GM12872 (cell line): ENCODE measurements around the gene HIBADH.

Source experiments
- CTCF ChIP-seq: IDR thresholded peaks from 3 replicates; pipeline ENCODE4 v1.5.1; 2011; ENCODE audit warnings: low read depth, mild to moderate bottlenecking, low read length, moderate library complexity; ENCODE audit not compliant: insufficient read depth

Gene HIBADH

GRCh38 chr7:27555670-27556069 lies 107.0 kb downstream of the HIBADH start:
- TF ChIP-seq CTCF = no peak

GRCh38 chr7:27554826-27555225 lies 107.9 kb downstream of the HIBADH start:
- no peak for TF ChIP-seq CTCF

- no peak for TF ChIP-seq CTCF
Measured at GRCh38 chr7:27553273-27553672, 109.4 kb downstream of the HIBADH start.

GRCh38 chr7:27551803-27552400 lies 110.8 kb downstream of the HIBADH start:
- no peak for TF ChIP-seq CTCF

- TF ChIP-seq CTCF = no peak
Measured at GRCh38 chr7:27549606-27550005, 113.1 kb downstream of the HIBADH start.

GRCh38 chr7:27548304-27548703 lies 114.4 kb downstream of the HIBADH start:
- no peak for TF ChIP-seq CTCF

GRCh38 chr7:27547401-27547800 lies 115.3 kb downstream of the HIBADH start:
- no peak for TF ChIP-seq CTCF
